K562 (cell line): ENCODE data around the gene AGGF1. TPM values are rescaled to one million over a fixed set of nuclear protein-coding genes. Genes with fewer than 3 reads are reported as not detected.

Experiments used
- ATAC-seq: fragments of 200-7000 bp; cut with Tn5 transposase; 3 replicates; pipeline ENCODE4 v1.9.1; 2020; ENCODE audit warnings: moderate library complexity
- BruUV-seq: library from RNA; stranded (reverse); fragments of 400-500 nt; replicated peaks from 2 replicates; lab custom pipeline; 2021; lab: Mats Ljungman, UMichigan
- CTCF ChIA-PET: fragments of 300-600 bp; formaldehyde crosslinking; extraction: SDS; loops from one replicate; lab custom pipeline; 2021; ENCODE audit warnings: low intra/inter-chr PET ratio; lab: Yijun Ruan, JAX
- POLR2A ChIA-PET: fragments of 300-600, 350-650 bp; sonication (Branson Sonifier 250); formaldehyde crosslinking; extraction: SDS; loops from one replicate; lab custom pipeline; 2021; ENCODE audit warnings: antibody characterized with exemption, inconsistent platforms; lab: Yijun Ruan, JAX
- DNase-seq, 4 experiments: peaks; one replicate each; pipeline versions ENCODE4 v3.0.0 to v3.0.0-alpha.2; 2011 to 2018; ENCODE audit warnings: low spot score in 3 of 4, mixed read lengths in 3 of 4; ENCODE audit errors: extremely low read depth in 1 of 4
- FAIRE-seq: peaks from 2 replicates; lab custom pipeline; 2011; peaks lifted over from hg19 to GRCh38; lab: Jason Lieb, UNC
- H2AFZ ChIP-seq: 2 replicates; pipeline ENCODE4 v1.6.0; 2011; ENCODE audit warnings: low read depth, low read length, control low read depth, inconsistent platforms
- H3K27ac ChIP-seq: fragments of 200-600 bp; 3 replicates; pipeline ENCODE4 v1.8.0; 2011; ENCODE audit warnings: low read depth, mild to moderate bottlenecking, control low read depth, inconsistent platforms, low read length, moderate library complexity, mixed read lengths; ENCODE audit errors: extremely low read depth
- H3K27me3 ChIP-seq, 2 experiments: fragments of 300-600 bp in 1 of 2; 2 replicates in 1 of 2; 3 replicates in 1 of 2; pipeline versions ENCODE4 v1.6.0 to v1.8.0; 2011; ENCODE audit warnings: inconsistent platforms in 2 of 2, low read length in 2 of 2, mild to moderate bottlenecking in 1 of 2, mixed read lengths in 1 of 2, moderate library complexity in 1 of 2; ENCODE audit not compliant: control insufficient read depth in 2 of 2, insufficient read depth in 2 of 2
- H3K36me3 ChIP-seq: fragments of 300-600 bp; 3 replicates; pipeline ENCODE4 v1.8.0; 2011; ENCODE audit warnings: mild to moderate bottlenecking, low read length, inconsistent platforms; ENCODE audit not compliant: control insufficient read depth, insufficient read depth
- H3K4me1 ChIP-seq, 2 experiments: fragments of 200-600 bp in 1 of 2; replicated peaks in 1 of 2; 2 replicates in 1 of 2; 3 replicates in 1 of 2; pipeline versions ENCODE4 v1.5.1 to v1.8.0; 2011; ENCODE audit warnings: inconsistent platforms in 2 of 2, low read length in 2 of 2, mild to moderate bottlenecking in 1 of 2, mixed read lengths in 1 of 2, moderate library complexity in 1 of 2; ENCODE audit not compliant: control insufficient read depth in 2 of 2, insufficient read depth in 2 of 2
- H3K4me2 ChIP-seq: 2 replicates; pipeline ENCODE4 v1.6.1; 2011; ENCODE audit warnings: low read length, control low read depth, inconsistent platforms, mixed read lengths; ENCODE audit not compliant: insufficient read depth
- H3K4me3 ChIP-seq: fragments of 200-600 bp; sonication (generic), shearing (Covaris generic); 2 replicates; pipeline ENCODE4 v1.5.1; 2016; ENCODE audit warnings: control low read depth, inconsistent platforms
- H3K79me2 ChIP-seq: fragments of 200-600 bp; 3 replicates; pipeline ENCODE4 v1.8.0; 2011; ENCODE audit warnings: low read length, inconsistent platforms; ENCODE audit not compliant: control insufficient read depth, insufficient read depth
- H3K9ac ChIP-seq, 2 experiments: 2 replicates each; pipeline versions ENCODE4 v1.6.0 to v1.6.1; 2011; ENCODE audit warnings: low read depth in 2 of 2, low read length in 2 of 2, control low read depth in 1 of 2, inconsistent platforms in 1 of 2, mild to moderate bottlenecking in 1 of 2, mixed read lengths in 1 of 2; ENCODE audit not compliant: insufficient read depth in 1 of 2
- H3K9me1 ChIP-seq: one replicate; pipeline ENCODE4 v1.6.0; 2011; ENCODE audit warnings: inconsistent platforms, mild to moderate bottlenecking, low read length, moderate library complexity; ENCODE audit not compliant: control insufficient read depth, insufficient read depth
- H3K9me3 ChIP-seq: replicated peaks from 2 replicates; pipeline ENCODE4 v1.5.1; 2011; ENCODE audit warnings: low read depth, low read length, inconsistent platforms; ENCODE audit not compliant: control insufficient read depth, insufficient read depth
- H4K20me1 ChIP-seq: replicated peaks from 2 replicates; pipeline ENCODE4 v1.6.1; 2011; ENCODE audit warnings: low read length, inconsistent platforms, mixed read lengths; ENCODE audit not compliant: control insufficient read depth, insufficient read depth
- ETV5 ChIP-seq: sonication (generic); formaldehyde crosslinking; IDR thresholded peaks from 2 replicates; pipeline ENCODE4 v1.4.0; 2020; ENCODE audit warnings: low read depth, mild to moderate bottlenecking, missing genetic modification reagents
- FOXA3 ChIP-seq, 2 experiments: fragments of 450-650 bp in 1 of 2; sonication (generic) in 1 of 2; formaldehyde crosslinking; IDR thresholded peaks in 1 of 2; conservative IDR thresholded peaks in 1 of 2; 2 replicates each; pipeline versions ENCODE4 v1.4.0 to v1.8.0; 2020 to 2022; ENCODE audit warnings: mild to moderate bottlenecking in 2 of 2, missing genetic modification reagents in 1 of 2
- HIVEP1 ChIP-seq: fragments of 250-450 bp; sonication (Bioruptor Pico); IDR thresholded peaks from 2 replicates; pipeline ENCODE4 v1.4.0; 2020; ENCODE audit warnings: mild to moderate bottlenecking
- NR2F6 ChIP-seq: fragments of 450-650 bp; formaldehyde crosslinking; IDR thresholded peaks from 2 replicates; pipeline ENCODE4 v1.4.0; 2020; ENCODE audit warnings: mild to moderate bottlenecking
- ZFP36 ChIP-seq: fragments of 150-350 bp; IDR thresholded peaks from 2 replicates; pipeline ENCODE4 v1.6.1; 2018; ENCODE audit warnings: low read length, low read depth; ENCODE audit not compliant: partially characterized antibody
- WGBS: fragments of 100-300 bp; shearing (Covaris generic); methylation state at CpG from one replicate; pipeline ENCODE4 v1.1.6; 2016; ENCODE audit warnings: low coverage, mixed read lengths; ENCODE audit not compliant: insufficient coverage; ENCODE audit errors: missing lambda C conversion rate; 5-methylcytosine and 5-hydroxymethylcytosine counted together
- in situ Hi-C: fragments of 300-500 bp; cut with MboI; formaldehyde crosslinking; loops from 4 replicates; pipeline ENCODE4 v1.15.0; 2018; ENCODE audit warnings: inconsistent platforms, mixed read lengths
- intact Hi-C: fragments of 100-400 bp; cut with micrococcal nuclease; formaldehyde crosslinking; loops from 2 replicates; pipeline ENCODE4 v1.14.2; 2022
- polyA plus RNA-seq, 8 experiments: library from polyadenylated mRNA; depleted of rRNA in 4 of 8; stranded (reverse) in 5 of 8; unstranded in 3 of 8; fragments of >200 nt; fragmentation: Nextera tagmentation in 2 of 8; fragmentation: Illumina TruSeq in 1 of 8; extraction: Ambion mirVana in 2 of 8; extraction: Trizol in 1 of 8; gene quantifications; 2 replicates each; pipeline versions ENCODE4 v1.2.1 to v1.2.3, GENCODE V29; 2011 to 2014; ENCODE audit warnings: inconsistent platforms in 1 of 8, missing spikeins in 1 of 8
- total RNA-seq, 7 experiments: library from RNA; depleted of rRNA in 6 of 7; stranded (reverse); fragments of >200 nt in 6 of 7; fragmentation: Illumina TruSeq in 2 of 7; extraction: Trizol in 2 of 7; gene quantifications; 2 replicates each; pipeline versions ENCODE4 v1.2.1 to v1.2.3, GENCODE V29; 2011 to 2021; ENCODE audit warnings: low replicate concordance in 1 of 7
- TF ChIP-seq, protein P1 (sequence below): fragments of 450-650 bp; formaldehyde crosslinking; IDR thresholded peaks from 2 replicates; pipeline ENCODE4 v1.4.0; 2022; ENCODE audit warnings: missing genetic modification characterization
- TF ChIP-seq, protein P2 (sequence below): fragments of 450-650 bp; IDR thresholded peaks from 2 replicates; pipeline ENCODE4 v1.6.1; 2014; ENCODE audit warnings: low read depth, mild to moderate bottlenecking, moderate library complexity, borderline replicate concordance

Gene AGGF1
- total and polyA plus RNA-seq, 9 of the 15 experiments (the other 6 are each of a cell fraction or from before 2014, with no cell fraction given), result 5.2 to 20.4 (median 13.4) TPM

DNA sequence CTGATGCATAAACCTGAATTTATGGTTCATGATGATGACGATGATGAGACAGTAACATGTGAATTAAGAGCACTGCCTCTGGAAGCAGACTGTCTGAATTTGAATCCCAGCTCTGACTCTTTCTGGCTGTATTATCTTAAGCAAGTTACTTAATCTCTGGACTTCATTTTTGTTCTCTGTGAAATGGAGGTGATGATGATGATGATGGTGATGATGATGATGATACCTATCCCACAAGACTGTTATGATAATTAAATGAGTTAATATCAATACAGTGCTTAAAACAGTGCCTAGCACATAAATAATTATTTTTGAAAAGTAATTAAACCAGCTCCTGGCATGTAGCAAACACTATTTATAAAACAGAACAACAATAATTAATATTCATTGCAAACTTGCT is 13.2 kb upstream of the AGGF1 start (continued):
- TF ChIP-seq, protein P1, sequence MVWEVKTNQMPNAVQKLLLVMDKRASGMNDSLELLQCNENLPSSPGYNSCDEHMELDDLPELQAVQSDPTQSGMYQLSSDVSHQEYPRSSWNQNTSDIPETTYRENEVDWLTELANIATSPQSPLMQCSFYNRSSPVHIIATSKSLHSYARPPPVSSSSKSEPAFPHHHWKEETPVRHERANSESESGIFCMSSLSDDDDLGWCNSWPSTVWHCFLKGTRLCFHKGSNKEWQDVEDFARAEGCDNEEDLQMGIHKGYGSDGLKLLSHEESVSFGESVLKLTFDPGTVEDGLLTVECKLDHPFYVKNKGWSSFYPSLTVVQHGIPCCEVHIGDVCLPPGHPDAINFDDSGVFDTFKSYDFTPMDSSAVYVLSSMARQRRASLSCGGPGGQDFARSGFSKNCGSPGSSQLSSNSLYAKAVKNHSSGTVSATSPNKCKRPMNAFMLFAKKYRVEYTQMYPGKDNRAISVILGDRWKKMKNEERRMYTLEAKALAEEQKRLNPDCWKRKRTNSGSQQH, result no peak
- no peak for TF ChIP-seq ETV5 (CRISPR knock-in tag)
- TF ChIP-seq, all 486 proteins: peak for 0

DNA sequence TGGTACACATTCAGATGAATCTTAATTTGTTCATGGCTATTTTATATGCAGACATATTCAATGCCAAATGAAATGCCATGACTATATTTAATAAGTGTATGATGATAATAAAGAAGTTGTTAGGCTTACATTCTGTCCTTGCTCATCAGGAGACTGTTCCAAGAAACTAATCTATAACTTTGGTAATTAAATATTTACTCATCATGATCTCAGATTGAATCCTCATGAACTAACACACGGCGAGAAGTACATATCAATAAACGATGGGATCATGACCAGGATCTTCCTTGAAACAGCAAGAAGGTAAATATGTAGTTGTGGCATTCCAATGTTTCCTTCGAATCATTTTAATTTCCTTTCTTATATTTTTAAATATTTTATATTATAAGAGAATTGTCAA is 12.5 kb upstream of the AGGF1 start:
- Histone ChIP-seq H3K27ac (no peak overlapping the region), H3K4me2 (no peak overlapping the region), H3K9me3 (no peaks in the 10 kb centered on the region), H4K20me1 (no peaks in the 10 kb centered on the region), H3K79me2 (no peaks in the 10 kb centered on the region), H3K27me3 (peaks cover 0 to 2% of the 10 kb centered on the region in 2 experiments; a peak in 1 of 5 replicates), H3K9ac (no peak overlapping the region), H3K4me1 (no peaks in the 10 kb centered on the region), H3K36me3 (no peaks in the 10 kb centered on the region), H2AFZ (no peak overlapping the region), H3K9me1 (no peaks in the 10 kb centered on the region), H3K4me3 (no peak overlapping the region)
- POLR2A ChIA-PET, result interaction anchor here (1.4 kb wide), 1 partner anchor 9 kb away, joined by 6 read pairs; no protein-coding TSS in a partner anchor
- BruUV-seq, result no TSS peak
- FAIRE-seq (no peak), ATAC-seq (no peak), DNase-seq (no peak)
- CTCF ChIA-PET, result interaction anchor here (3.1 kb wide), 1 partner anchor 149 kb away, joined by 29 read pairs; no protein-coding TSS in a partner anchor
- intact Hi-C loops, result loop anchor here (2.0 kb wide), 1 partner anchor 59 kb away; no protein-coding TSS in a partner anchor
- in situ Hi-C loops, result loop anchor here (5.0 to 10.0 kb wide), 2 partner anchors 150 to 413 kb away; no protein-coding TSS in a partner anchor
- no peak for TF ChIP-seq FOXA3 (CRISPR knock-in tag; conservative IDR thresholded peaks at IDR 0.05 in 1 of 2, IDR thresholded peaks at IDR 0.05 in 1 of 2)
- no peak for TF ChIP-seq NR2F6 (CRISPR knock-in tag)
- TF ChIP-seq HIVEP1 (CRISPR knock-in tag), result no peak
- TF ChIP-seq, protein P2, sequence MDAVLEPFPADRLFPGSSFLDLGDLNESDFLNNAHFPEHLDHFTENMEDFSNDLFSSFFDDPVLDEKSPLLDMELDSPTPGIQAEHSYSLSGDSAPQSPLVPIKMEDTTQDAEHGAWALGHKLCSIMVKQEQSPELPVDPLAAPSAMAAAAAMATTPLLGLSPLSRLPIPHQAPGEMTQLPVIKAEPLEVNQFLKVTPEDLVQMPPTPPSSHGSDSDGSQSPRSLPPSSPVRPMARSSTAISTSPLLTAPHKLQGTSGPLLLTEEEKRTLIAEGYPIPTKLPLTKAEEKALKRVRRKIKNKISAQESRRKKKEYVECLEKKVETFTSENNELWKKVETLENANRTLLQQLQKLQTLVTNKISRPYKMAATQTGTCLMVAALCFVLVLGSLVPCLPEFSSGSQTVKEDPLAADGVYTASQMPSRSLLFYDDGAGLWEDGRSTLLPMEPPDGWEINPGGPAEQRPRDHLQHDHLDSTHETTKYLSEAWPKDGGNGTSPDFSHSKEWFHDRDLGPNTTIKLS, result no peak
- no peak for TF ChIP-seq ZFP36
- WGBS, result 5% methylated on average over 4 of the region's 4 CpGs
